Measurements from ENCODE around the gene RNF166.

Gene RNF166

GRCh38 chr16:88706965-88707826 is 988 bp upstream of the RNF166 start:
- no peak for DNase-seq (ENCODE audit: extremely low read depth, low read depth)
- no peak for TF ChIP-seq CTCF (IDR thresholded peaks at IDR 0.05; ENCODE audit: low read depth, low read length, missing control alignments)
- H3K4me3 ChIP-seq (replicated peaks; ENCODE audit: low read depth, low read length) = peak overlapping the region; percentile 98

DNA sequence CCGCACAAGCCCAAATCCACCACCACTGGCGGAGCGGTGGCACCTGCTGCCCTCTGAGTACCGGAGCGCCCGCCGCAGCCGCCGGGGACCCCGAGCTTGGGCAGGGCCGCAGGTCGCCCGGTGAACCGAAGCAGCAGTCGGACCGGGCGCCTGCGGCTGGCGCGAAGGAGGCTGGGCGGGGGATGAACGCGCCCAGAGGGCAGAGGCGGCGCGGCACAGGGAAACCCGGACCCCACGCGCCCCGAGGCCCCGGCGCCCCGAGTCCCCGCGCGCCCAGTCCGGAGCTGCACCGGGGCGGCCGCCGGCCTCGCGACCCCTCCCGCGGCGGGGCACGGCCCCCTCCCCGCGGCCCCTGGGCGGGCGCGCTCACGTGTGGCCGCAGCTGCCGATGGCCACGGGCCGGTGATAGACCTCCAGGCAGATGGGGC is 393 bp downstream of the RNF166 start:
- DNase-seq (ENCODE audit: extremely low read depth, low read depth) = no peak
- H3K4me3 ChIP-seq (replicated peaks; ENCODE audit: low read depth, low read length) = peak overlapping the region; percentile 98
- no peak for TF ChIP-seq CTCF (IDR thresholded peaks at IDR 0.05; ENCODE audit: low read depth, low read length, missing control alignments)

DNA sequence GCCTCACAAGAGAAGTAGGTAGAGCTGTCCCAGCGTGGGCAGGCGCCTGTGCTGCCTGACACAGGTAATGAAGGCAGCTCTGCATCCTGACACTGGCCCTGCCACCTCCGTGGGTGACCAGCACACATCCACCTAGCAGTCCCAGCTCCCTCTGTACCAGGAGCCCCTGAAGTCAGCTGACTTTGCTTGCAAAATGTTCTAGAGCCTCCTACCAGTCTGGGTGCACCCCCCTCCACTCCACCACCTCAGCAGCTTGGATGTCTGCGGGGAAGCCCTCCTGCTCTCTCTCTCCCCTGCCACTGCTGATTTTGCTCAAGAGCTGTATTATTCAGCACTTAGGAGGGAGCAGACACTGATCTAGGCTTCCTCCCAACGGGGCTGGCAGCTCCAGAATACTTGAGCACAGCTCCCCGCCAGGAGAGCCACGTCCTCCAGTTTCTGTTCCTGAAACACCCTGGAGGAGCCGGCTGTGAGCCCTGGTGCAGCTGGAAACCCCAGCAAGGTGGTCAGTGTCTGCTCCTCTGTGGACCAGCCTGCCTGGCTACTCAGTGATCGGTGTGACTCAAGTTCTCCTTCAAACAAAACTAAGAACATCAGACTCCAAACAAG is 1.0 kb downstream of the RNF166 start:
- no peak for TF ChIP-seq CTCF (IDR thresholded peaks at IDR 0.05; ENCODE audit: low read depth, low read length, missing control alignments)
- DNase-seq (ENCODE audit: extremely low read depth, low read depth) = no peak
- H3K4me3 ChIP-seq (replicated peaks; ENCODE audit: low read depth, low read length) = peak overlapping the region; percentile 98

- no peak for DNase-seq (ENCODE audit: extremely low read depth, low read depth)
- no peak overlapping the region for H3K4me3 ChIP-seq (replicated peaks; ENCODE audit: low read depth, low read length)
- TF ChIP-seq CTCF (IDR thresholded peaks at IDR 0.05; ENCODE audit: low read depth, low read length, missing control alignments) = no peak
These were observed 2.5 kb downstream of the RNF166 start for GRCh38 chr16:88703486-88704309.

DNA sequence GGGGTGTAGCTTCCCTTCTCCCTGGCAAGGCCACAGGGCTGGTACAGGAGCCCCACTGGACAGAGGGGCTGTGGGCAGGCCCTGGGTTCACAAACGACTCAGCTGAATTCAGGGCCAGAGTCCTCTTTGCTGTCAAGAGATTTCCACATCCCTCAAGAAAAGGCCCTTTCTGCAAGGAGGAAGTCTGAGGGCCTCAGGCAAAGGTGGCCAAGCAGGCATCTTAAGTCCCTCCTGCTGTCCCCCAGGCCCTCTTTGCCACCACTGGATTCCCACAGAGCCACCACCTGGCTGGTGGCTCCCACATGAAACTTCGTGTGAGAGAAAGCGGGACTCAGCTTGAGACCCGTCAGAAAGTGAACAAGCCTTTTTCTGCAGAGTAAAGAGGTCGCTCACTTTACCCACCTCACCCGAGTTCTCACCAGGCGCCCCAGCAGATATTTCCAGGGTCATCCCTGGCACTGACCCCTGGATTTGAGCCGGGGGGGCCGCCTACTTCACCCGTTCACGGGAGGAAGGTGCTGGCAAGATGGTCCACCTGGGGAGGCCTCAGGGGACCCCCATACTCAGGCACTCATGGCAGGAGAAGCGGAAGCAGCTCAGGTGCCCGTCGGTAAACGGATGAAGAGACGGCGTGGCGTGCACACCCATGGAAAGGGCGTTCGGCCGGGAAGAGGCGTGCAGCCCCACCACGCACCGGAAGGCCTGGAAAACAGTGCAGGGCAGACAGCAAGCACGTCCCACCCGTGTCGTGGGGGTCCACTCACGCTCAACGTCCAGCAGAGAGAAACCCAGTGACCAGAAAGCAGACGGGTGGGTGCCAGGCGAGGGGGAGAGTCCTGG is 3.6 kb downstream of the RNF166 start:
- no peak for DNase-seq (ENCODE audit: extremely low read depth, low read depth)
- H3K4me3 ChIP-seq (replicated peaks; ENCODE audit: low read depth, low read length) = no peak overlapping the region

More for the DNA sequence above, 3.6 kb downstream of the RNF166 start:
- no peak for TF ChIP-seq CTCF (IDR thresholded peaks at IDR 0.05; ENCODE audit: low read depth, low read length, missing control alignments)
